Measurements from ENCODE around the gene TK2.

Gene TK2

DNA sequence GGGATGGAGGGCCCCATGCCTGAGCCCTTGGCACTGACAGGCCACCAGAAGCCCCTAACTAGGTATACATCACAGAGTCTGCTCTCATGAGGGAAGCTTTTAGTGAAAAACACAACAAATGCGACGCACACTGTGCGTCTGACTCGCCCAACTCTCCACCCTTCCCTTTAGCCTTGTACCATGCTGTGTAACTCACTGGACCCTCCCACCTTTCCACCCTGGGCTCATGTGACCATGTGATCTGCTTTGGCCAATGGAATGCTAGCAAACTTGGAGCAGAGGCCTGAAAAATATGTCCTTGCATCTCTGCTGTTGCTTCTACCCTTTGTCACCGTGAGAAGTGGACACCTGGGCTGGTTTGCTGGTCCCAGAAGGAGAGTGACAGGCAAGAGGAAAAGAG is 21.6 kb downstream of the TK2 start:
- no peak for DNase-seq (ENCODE audit: low read depth, low spot score)
- in situ Hi-C loops (cut with HindIII; ENCODE audit: low sequenced_read_pairs): no loop called here
- TF ChIP-seq CTCF (IDR thresholded peaks at IDR 0.05; ENCODE audit: low read depth, low read length): no peak
- H3K4me3 ChIP-seq (ENCODE audit: low read depth, low read length): no peak overlapping the region

GRCh38 chr16:66525396-66526180 is 24.3 kb downstream of the TK2 start:
- H3K4me3 ChIP-seq (ENCODE audit: low read depth, low read length): no peak overlapping the region
- no peak for TF ChIP-seq CTCF (IDR thresholded peaks at IDR 0.05; ENCODE audit: low read depth, low read length)
- in situ Hi-C loops (cut with HindIII; ENCODE audit: low sequenced_read_pairs): no loop called here
- peak; percentile 54 for DNase-seq (ENCODE audit: low read depth, low spot score)

GRCh38 chr16:66524601-66525164 is 25.2 kb downstream of the TK2 start:
- no peak for DNase-seq (ENCODE audit: low read depth, low spot score)
- TF ChIP-seq CTCF (IDR thresholded peaks at IDR 0.05; ENCODE audit: low read depth, low read length): no peak
- no peak overlapping the region for H3K4me3 ChIP-seq (ENCODE audit: low read depth, low read length)
- in situ Hi-C loops (cut with HindIII; ENCODE audit: low sequenced_read_pairs): no loop called here

GRCh38 chr16:66523861-66524354 is 26.0 kb downstream of the TK2 start:
- TF ChIP-seq CTCF (IDR thresholded peaks at IDR 0.05; ENCODE audit: low read depth, low read length): no peak
- no peak overlapping the region for H3K4me3 ChIP-seq (ENCODE audit: low read depth, low read length)
- no peak for DNase-seq (ENCODE audit: low read depth, low spot score)
- in situ Hi-C loops (cut with HindIII; ENCODE audit: low sequenced_read_pairs): no loop called here

- no peak overlapping the region for H3K4me3 ChIP-seq (ENCODE audit: low read depth, low read length)
- DNase-seq (ENCODE audit: low read depth, low spot score): no peak
- in situ Hi-C loops (cut with HindIII; ENCODE audit: low sequenced_read_pairs): no loop called here
- TF ChIP-seq CTCF (IDR thresholded peaks at IDR 0.05; ENCODE audit: low read depth, low read length): no peak
Observed at GRCh38 chr16:66522816-66523590, 26.9 kb downstream of the TK2 start.

DNA sequence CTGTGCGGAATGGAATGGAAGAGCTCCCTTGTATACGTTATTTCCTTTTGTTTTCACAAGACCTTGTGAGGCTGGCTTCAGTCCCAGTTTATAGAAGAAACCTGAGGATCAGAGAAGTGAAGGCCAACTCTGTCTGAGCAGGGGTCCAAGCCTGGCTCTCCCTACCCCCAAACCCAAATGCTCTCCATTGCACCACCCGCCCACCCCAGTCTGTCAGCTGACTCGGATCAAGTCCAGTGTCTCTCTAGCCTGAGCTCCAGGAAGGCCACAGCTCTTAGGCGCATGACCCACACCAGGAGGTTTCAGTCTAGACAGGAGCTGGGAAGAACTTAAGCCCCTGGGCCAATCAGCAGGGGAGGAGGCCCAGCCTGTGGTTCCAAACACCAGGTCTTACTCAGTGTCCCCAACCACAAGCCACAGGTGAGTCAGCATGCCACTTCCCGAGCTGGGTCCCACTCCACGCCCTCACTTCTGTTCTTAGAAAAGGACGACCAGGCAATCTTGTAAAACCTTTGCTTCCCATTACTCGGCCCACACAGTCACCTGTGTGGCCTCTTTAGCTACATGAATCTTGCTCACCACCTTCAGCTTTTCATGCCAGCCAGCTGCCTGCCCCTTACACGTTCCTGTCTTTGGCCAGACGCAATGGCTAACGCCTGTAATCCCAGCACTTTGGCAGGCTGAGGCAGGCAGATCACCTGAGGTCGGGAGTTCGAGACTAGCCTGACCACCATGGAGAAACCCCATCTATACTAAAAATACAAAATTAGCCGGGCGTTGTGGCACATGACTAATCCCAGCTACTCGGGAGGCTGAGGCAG is 27.8 kb downstream of the TK2 start:
- in situ Hi-C loops (cut with HindIII; ENCODE audit: low sequenced_read_pairs): no loop called here
- peak; percentile 97 for DNase-seq (ENCODE audit: low read depth, low spot score)
- no peak for TF ChIP-seq CTCF (IDR thresholded peaks at IDR 0.05; ENCODE audit: low read depth, low read length)
- H3K4me3 ChIP-seq (ENCODE audit: low read depth, low read length): no peak overlapping the region
